Left colon (tissue), 2 donors: Measurements from ENCODE around the gene AQP6. TPM values are rescaled to one million over a fixed set of nuclear protein-coding genes. Genes with fewer than 3 reads are reported as not detected.

Experiments
- ATAC-seq: fragments of 200-7000 bp; cut with Tn5 transposase; one replicate; pipeline ENCODE4 v1.9.1; 2020; ENCODE audit warnings: mild to moderate bottlenecking, moderate library complexity
- DNase-seq, 2 donors: peaks; one replicate each; pipeline ENCODE4 v3.0.0-alpha.2; 2020
- intact Hi-C, 2 donors: fragments of 100-400 bp; cut with DNase I in 1 of 2; cut with micrococcal nuclease in 1 of 2; formaldehyde crosslinking; loops; one replicate each; pipeline versions ENCODE4 v1.11.2 to v1.14.0; 2022; cut with DNase I, micrococcal nuclease
- long read RNA-seq: library from polyadenylated mRNA; unstranded; transcript quantifications from one replicate; pipeline ENCODE4 v2.0.0, GENCODE V29; 2021
- total RNA-seq, 2 donors: library from RNA; stranded (reverse); fragmentation: NEBNext Ultra II Directional; extraction: Animal tissue kit (Norgen Biotek cat#: 25700); gene quantifications; one replicate each; pipeline ENCODE4 v1.2.1, GENCODE V29; 2021
- donor health status: DM: no; HTN: no; CAD: no.
- donor health status: DM: yes; HTN: yes; CAD: no.

The AQP6 gene
- not detected for total RNA-seq
- long read RNA-seq, result 0 reads

GRCh38 chr12:49972641-49973360 lies at the start of gene AQP6:
Gene AQP6, plus strand, starts transcription at chr12:49972947. Its CDS starts 227 bp downstream, at chr12:49973174.
- ATAC-seq (no peak), DNase-seq (no peak)
- intact Hi-C loops, result loop anchor here in 1 of 2 donors (5.0 kb wide), 1 partner anchor 80 kb away; no protein-coding TSS in a partner anchor

- intact Hi-C loops, result no loop called here
- ATAC-seq, result no peak
- no peak for DNase-seq
Measured at GRCh38 chr12:49923035-49923644, 49.6 kb upstream of the AQP6 start.

GRCh38 chr12:49923880-49924556 lies 48.7 kb upstream of the AQP6 start:
- ATAC-seq (no peak), DNase-seq (no peak)
- intact Hi-C loops, result no loop called here

GRCh38 chr12:49924628-49925246 lies 48.0 kb upstream of the AQP6 start:
- no peak for DNase-seq
- intact Hi-C loops, result no loop called here
- no peak for ATAC-seq

GRCh38 chr12:49925433-49926204 lies 47.1 kb upstream of the AQP6 start:
- ATAC-seq (no peak), DNase-seq (no peak)
- intact Hi-C loops, result no loop called here

- ATAC-seq, result no peak
- no peak for DNase-seq
- intact Hi-C loops, result no loop called here
Measured at GRCh38 chr12:49928471-49928870, 44.3 kb upstream of the AQP6 start.

GRCh38 chr12:49929581-49929980 lies 43.2 kb upstream of the AQP6 start:
- no peak for DNase-seq
- ATAC-seq, result no peak
- intact Hi-C loops, result no loop called here

GRCh38 chr12:49930515-49931288 lies 42.0 kb upstream of the AQP6 start:
- no peak for ATAC-seq
- intact Hi-C loops, result no loop called here
- DNase-seq, result no peak

- DNase-seq, result no peak
- intact Hi-C loops, result no loop called here
- no peak for ATAC-seq
Measured at GRCh38 chr12:49932023-49932422, 40.7 kb upstream of the AQP6 start.

- DNase-seq (no peak), ATAC-seq (no peak)
- intact Hi-C loops, result no loop called here
Measured at GRCh38 chr12:49932533-49933130, 40.1 kb upstream of the AQP6 start.

- ATAC-seq (no peak), DNase-seq (no peak)
- intact Hi-C loops, result no loop called here
Measured at GRCh38 chr12:49933796-49934195, 39.0 kb upstream of the AQP6 start.

- DNase-seq (no peak), ATAC-seq (no peak)
- intact Hi-C loops, result no loop called here
Measured at GRCh38 chr12:49934505-49934904, 38.2 kb upstream of the AQP6 start.

GRCh38 chr12:49936925-49937324 lies 35.8 kb upstream of the AQP6 start:
- no peak for DNase-seq
- no peak for ATAC-seq
- intact Hi-C loops, result no loop called here

- intact Hi-C loops, result no loop called here
- DNase-seq (no peak), ATAC-seq (no peak)
Measured at GRCh38 chr12:49937639-49938300, 35.0 kb upstream of the AQP6 start.

- DNase-seq (no peak), ATAC-seq (no peak)
- intact Hi-C loops, result no loop called here
Measured at GRCh38 chr12:49939307-49939706, 33.4 kb upstream of the AQP6 start.

- no peak for DNase-seq
- intact Hi-C loops, result no loop called here
- ATAC-seq, result no peak
Measured at GRCh38 chr12:49939707-49940106, 33.0 kb upstream of the AQP6 start.
